Activated CD4-positive, alpha-beta T cell treated with anti-CD3 and anti-CD28 coated beads, Interleukin-2, amount 10 ng/mL, durations not matched to agents 7 days and 5 days (primary cell): ENCODE measurements around the gene TMEM131L. TPM values are rescaled to one million over a fixed set of nuclear protein-coding genes. Genes with fewer than 3 reads are reported as not detected.
"Not testable (repeated sequence)": the region's sequence is repeated elsewhere in the genome, so short reads cannot be mapped to it uniquely, and the experiment has no call there.

Experiments used
- CTCF ChIA-PET: fragments of 350-600 bp; sonication (Branson Sonifier 250); formaldehyde crosslinking; loops from one replicate; lab custom pipeline; 2021; ENCODE audit warnings: antibody characterized with exemption; lab: Charles Lee
- POLR2A ChIA-PET: fragments of 350-600 bp; sonication (Branson Sonifier 250); formaldehyde crosslinking; loops from one replicate; lab custom pipeline; 2021; ENCODE audit warnings: antibody characterized with exemption; lab: Charles Lee
- DNase-seq: peaks from one replicate; pipeline ENCODE4 v3.0.0-alpha.2; 2020
- H3K27ac Mint-ChIP-seq: one replicate; pipeline ENCODE4 v1.8.0; 2021; ENCODE audit warnings: mild to moderate bottlenecking, moderate library complexity, mixed read lengths
- H3K27me3 Mint-ChIP-seq: one replicate; pipeline ENCODE4 v1.8.0; 2021; ENCODE audit warnings: mixed read lengths
- H3K36me3 Mint-ChIP-seq: one replicate; pipeline ENCODE4 v1.8.0; 2021; ENCODE audit warnings: low read depth, mixed read lengths
- H3K4me1 Mint-ChIP-seq: one replicate; pipeline ENCODE4 v1.8.0; 2021; ENCODE audit warnings: mixed read lengths
- H3K4me3 Mint-ChIP-seq: one replicate; pipeline ENCODE4 v1.8.0; 2021; ENCODE audit warnings: mild to moderate bottlenecking, moderate library complexity, mixed read lengths
- H3K9me3 Mint-ChIP-seq: one replicate; pipeline ENCODE4 v1.8.0; 2021; ENCODE audit warnings: mixed read lengths
- total RNA-seq, 2 experiments: library from RNA; stranded (reverse); gene quantifications; one replicate each; pipeline ENCODE4 v1.2.3, GENCODE V29; 2021

TMEM131L gene
- total RNA-seq, 2 experiments from 2014 or later: 49.3 to 56.0 TPM

GRCh38 chr4:153546280-153546679, 80.1 kb downstream of the TMEM131L start:
- CTCF ChIA-PET: interaction anchor here (1.1 to 1.8 kb wide), 2 partner anchors 10 to 15 kb away, joined by 4 read pairs; no protein-coding TSS in a partner anchor
- H3K36me3 Mint-ChIP-seq: peaks cover 24% of the 10 kb centered on the region

GRCh38 chr4:153547520-153547919, 81.4 kb downstream of the TMEM131L start:
- no peak overlapping the region for H3K4me3 Mint-ChIP-seq
- no peak for DNase-seq
- ChIA-PET CTCF (interaction anchor here (1.0 to 1.1 kb wide), 2 partner anchors 11 to 55 kb away, joined by 3 read pairs; no protein-coding TSS in a partner anchor), POLR2A (no interaction called here)
- H3K27me3 Mint-ChIP-seq: no peaks in the 10 kb centered on the region
- H3K27ac Mint-ChIP-seq: no peak overlapping the region
- H3K36me3 Mint-ChIP-seq: peaks cover 19% of the 10 kb centered on the region
- peaks cover 31% of the 10 kb centered on the region for H3K4me1 Mint-ChIP-seq
- H3K9me3 Mint-ChIP-seq: no peaks in the 10 kb centered on the region

More at GRCh38 chr4:153546280-153546679, 80.1 kb downstream of the TMEM131L start:
- no peak for DNase-seq
- POLR2A ChIA-PET: no interaction called here
- no peaks in the 10 kb centered on the region for H3K27me3 Mint-ChIP-seq
- no peaks in the 10 kb centered on the region for H3K9me3 Mint-ChIP-seq
- H3K4me3 Mint-ChIP-seq: no peak overlapping the region
- peaks cover 41% of the 10 kb centered on the region for H3K4me1 Mint-ChIP-seq
- no peak overlapping the region for H3K27ac Mint-ChIP-seq

GRCh38 chr4:153548907-153549306, 82.7 kb downstream of the TMEM131L start:
- H3K27me3 Mint-ChIP-seq, DNase-seq, H3K4me3 Mint-ChIP-seq, H3K9me3 Mint-ChIP-seq, POLR2A ChIA-PET, H3K27ac Mint-ChIP-seq: not testable (repeated sequence)
- CTCF ChIA-PET: interaction anchor here (1.2 to 1.4 kb wide), 2 partner anchors 8 to 13 kb away, joined by 3 read pairs; no protein-coding TSS in a partner anchor
- H3K36me3 Mint-ChIP-seq: peaks cover 17% of the 10 kb centered on the region
- H3K4me1 Mint-ChIP-seq: peaks cover 28% of the 10 kb centered on the region

GRCh38 chr4:153549405-153549804, 83.2 kb downstream of the TMEM131L start:
- Mint-ChIP-seq H3K4me3 (no peak overlapping the region), H3K9me3 (no peaks in the 10 kb centered on the region), H3K27ac (no peak overlapping the region), H3K27me3 (no peaks in the 10 kb centered on the region), H3K4me1 (peaks cover 27% of the 10 kb centered on the region), H3K36me3 (peaks cover 16% of the 10 kb centered on the region)
- POLR2A ChIA-PET: no interaction called here
- CTCF ChIA-PET: interaction anchor here (1.1 to 1.4 kb wide), 2 partner anchors 9 to 25 kb away, joined by 3 read pairs; no protein-coding TSS in a partner anchor
- no peak for DNase-seq

GRCh38 chr4:153553155-153553818, 87.1 kb downstream of the TMEM131L start:
- no peaks in the 10 kb centered on the region for H3K27me3 Mint-ChIP-seq
- POLR2A ChIA-PET: interaction anchor here (0.6 kb wide), 1 partner anchor 173 kb away, joined by 4 read pairs; no protein-coding TSS in a partner anchor
- CTCF ChIA-PET: interaction anchor here (2.2 to 2.8 kb wide), 2 partner anchors 9 to 11 kb away, joined by 5 to 10 read pairs; no protein-coding TSS in a partner anchor

GRCh38 chr4:153553819-153554170, 87.6 kb downstream of the TMEM131L start:
- Mint-ChIP-seq H3K9me3 (no peaks in the 10 kb centered on the region), H3K36me3 (peaks cover 36% of the 10 kb centered on the region), H3K27ac (no peak overlapping the region), H3K4me3 (no peak overlapping the region), H3K27me3 (no peaks in the 10 kb centered on the region), H3K4me1 (peaks cover 16% of the 10 kb centered on the region)
- no peak for DNase-seq
- CTCF ChIA-PET: interaction anchor here (1.7 to 2.2 kb wide), 2 partner anchors 9 to 11 kb away, joined by 3 to 5 read pairs; no protein-coding TSS in a partner anchor
- POLR2A ChIA-PET: interaction anchor here (0.6 kb wide), 1 partner anchor 174 kb away, joined by 4 read pairs; no protein-coding TSS in a partner anchor

More at GRCh38 chr4:153553155-153553818, 87.1 kb downstream of the TMEM131L start:
- peaks cover 21% of the 10 kb centered on the region for H3K4me1 Mint-ChIP-seq
- H3K36me3 Mint-ChIP-seq: peaks cover 32% of the 10 kb centered on the region
- no peak for DNase-seq
- no peak overlapping the region for H3K27ac Mint-ChIP-seq
- no peak overlapping the region for H3K4me3 Mint-ChIP-seq
- no peaks in the 10 kb centered on the region for H3K9me3 Mint-ChIP-seq

- no peak overlapping the region for H3K27ac Mint-ChIP-seq
- H3K9me3 Mint-ChIP-seq: peaks cover 4% of the 10 kb centered on the region
- CTCF ChIA-PET: interaction anchor here (1.3 to 1.8 kb wide), 3 partner anchors 12 to 29 kb away, joined by 3 to 5 read pairs (median 3); no protein-coding TSS in a partner anchor
- H3K36me3 Mint-ChIP-seq: peaks cover 52% of the 10 kb centered on the region
- DNase-seq: no peak
- H3K27me3 Mint-ChIP-seq: no peaks in the 10 kb centered on the region
- POLR2A ChIA-PET: no interaction called here
- H3K4me3 Mint-ChIP-seq: no peak overlapping the region
- peaks cover 18% of the 10 kb centered on the region for H3K4me1 Mint-ChIP-seq
Observed at GRCh38 chr4:153555730-153556434, 89.7 kb downstream of the TMEM131L start.

- DNase-seq: no peak
- Mint-ChIP-seq H3K4me3 (no peak overlapping the region), H3K27ac (no peak overlapping the region), H3K4me1 (peaks cover 19% of the 10 kb centered on the region), H3K9me3 (peaks cover 7% of the 10 kb centered on the region), H3K36me3 (peaks cover 55% of the 10 kb centered on the region), H3K27me3 (no peaks in the 10 kb centered on the region)
- ChIA-PET CTCF (interaction anchor here (1.3 to 1.8 kb wide), 4 partner anchors 13 to 69 kb away, joined by 3 to 5 read pairs (median 3); no protein-coding TSS in a partner anchor), POLR2A (no interaction called here)
Observed at GRCh38 chr4:153556435-153556815, 90.3 kb downstream of the TMEM131L start.

- no peak for DNase-seq
- H3K36me3 Mint-ChIP-seq: peaks cover 74% of the 10 kb centered on the region
- ChIA-PET CTCF (no interaction called here), POLR2A (no interaction called here)
- no peaks in the 10 kb centered on the region for H3K27me3 Mint-ChIP-seq
- peaks cover 10% of the 10 kb centered on the region for H3K9me3 Mint-ChIP-seq
- no peak overlapping the region for H3K4me3 Mint-ChIP-seq
- no peak overlapping the region for H3K27ac Mint-ChIP-seq
- peaks cover 27% of the 10 kb centered on the region for H3K4me1 Mint-ChIP-seq
Observed at GRCh38 chr4:153560908-153561307, 94.7 kb downstream of the TMEM131L start.

GRCh38 chr4:153564630-153565525, 98.7 kb downstream of the TMEM131L start:
- H3K36me3 Mint-ChIP-seq: peaks cover 68% of the 10 kb centered on the region
- H3K4me3 Mint-ChIP-seq: no peak overlapping the region
- peaks cover 10% of the 10 kb centered on the region for H3K9me3 Mint-ChIP-seq
- ChIA-PET CTCF (interaction anchor here (0.6 kb wide), 1 partner anchor 63 kb away, joined by 3 read pairs; no protein-coding TSS in a partner anchor), POLR2A (no interaction called here)
- H3K27ac Mint-ChIP-seq: peak overlapping the region; percentile 0
- no peak for DNase-seq
- H3K4me1 Mint-ChIP-seq: peaks cover 46% of the 10 kb centered on the region
- H3K27me3 Mint-ChIP-seq: no peaks in the 10 kb centered on the region

GRCh38 chr4:153566631-153567150, 100.5 kb downstream of the TMEM131L start:
- Mint-ChIP-seq H3K9me3 (no peaks in the 10 kb centered on the region), H3K27me3 (no peaks in the 10 kb centered on the region), H3K27ac (no peak overlapping the region), H3K36me3 (peaks cover 55% of the 10 kb centered on the region), H3K4me1 (peaks cover 51% of the 10 kb centered on the region), H3K4me3 (no peak overlapping the region)
- ChIA-PET POLR2A (no interaction called here), CTCF (interaction anchor here (0.6 to 1.1 kb wide), 3 partner anchors 12 to 123 kb away, joined by 3 to 4 read pairs (median 3); no protein-coding TSS in a partner anchor)
- no peak for DNase-seq
